HEK293 (cell line): ENCODE results near the gene FAM83D.

Source experiments
- CTCF ChIA-PET: fragments of 350-600 bp; formaldehyde crosslinking; extraction: SDS; loops from one replicate; lab custom pipeline; 2021; ENCODE audit warnings: antibody characterized with exemption; lab: Yijun Ruan, JAX
- POLR2A ChIA-PET: fragments of 300-600 bp; formaldehyde crosslinking; extraction: SDS; loops from one replicate; lab custom pipeline; 2020; ENCODE audit warnings: antibody characterized with exemption, inconsistent platforms; lab: Yijun Ruan, JAX
- H3K27ac ChIP-seq: fragments of 200-500 bp; sonication (Bioruptor generic); 2 replicates; pipeline ENCODE4 v1.5.1; 2014; ENCODE audit warnings: low read depth, low read length, control low read depth, inconsistent platforms; ENCODE audit errors: extremely low read depth
- H3K36me3 ChIP-seq, 2 experiments: fragments of 200-500 bp in 1 of 2; sonication (Bioruptor generic) in 1 of 2; 1 replicate in 1 of 2; 2 replicates in 1 of 2; pipeline ENCODE4 v1.5.1; 2014 to 2017; ENCODE audit warnings: inconsistent platforms in 2 of 2, low read length in 2 of 2; ENCODE audit not compliant: control insufficient read depth in 2 of 2, insufficient read depth in 1 of 2
- H3K4me1 ChIP-seq: fragments of 200-500 bp; sonication (Bioruptor generic); 2 replicates; pipeline ENCODE4 v1.5.1; 2014; ENCODE audit warnings: mild to moderate bottlenecking, low read length, inconsistent platforms; ENCODE audit not compliant: control insufficient read depth, insufficient read depth
- H3K4me3 ChIP-seq: 2 replicates; pipeline ENCODE4 v1.5.1; 2011; ENCODE audit warnings: low read depth, mild to moderate bottlenecking, control low read depth, low read length, moderate library complexity
- H3K9me3 ChIP-seq: fragments of 200-500 bp; sonication (Bioruptor generic); 2 replicates; pipeline ENCODE4 v1.5.1; 2014; ENCODE audit warnings: low read depth, low read length, inconsistent platforms; ENCODE audit not compliant: control insufficient read depth, insufficient read depth
- GLIS1 ChIP-seq: fragments of 450-650 bp; formaldehyde crosslinking; IDR thresholded peaks from 2 replicates; pipeline ENCODE4 v1.5.1; 2016; ENCODE audit warnings: missing biosample characterization, missing genetic modification characterization
- HOXC10 ChIP-seq: sonication (generic); formaldehyde crosslinking; IDR thresholded peaks from 2 replicates; pipeline ENCODE4 v1.8.1; 2023; ENCODE audit warnings: mild to moderate bottlenecking, missing genetic modification reagents
- KLF9 ChIP-seq: fragments of 450-650 bp; formaldehyde crosslinking; IDR thresholded peaks from 2 replicates; pipeline ENCODE4 v1.5.1; 2016; ENCODE audit warnings: missing biosample characterization, missing genetic modification characterization, low read depth
- OSR2 ChIP-seq: fragments of 450-650 bp; formaldehyde crosslinking; IDR thresholded peaks from 2 replicates; pipeline ENCODE4 v1.5.1; 2016; ENCODE audit warnings: missing biosample characterization, missing genetic modification characterization
- PRDM6 ChIP-seq: fragments of 450-650 bp; formaldehyde crosslinking; IDR thresholded peaks from 2 replicates; pipeline ENCODE4 v1.5.1; 2017; ENCODE audit warnings: missing biosample characterization, missing genetic modification characterization
- WT1 ChIP-seq: fragments of 450-650 bp; formaldehyde crosslinking; IDR thresholded peaks from 2 replicates; pipeline ENCODE4 v1.5.1; 2016; ENCODE audit warnings: missing biosample characterization, missing genetic modification characterization
- ZBTB8A ChIP-seq: fragments of 450-650 bp; formaldehyde crosslinking; IDR thresholded peaks from 2 replicates; pipeline ENCODE4 v1.5.1; 2016; ENCODE audit warnings: missing biosample characterization, missing genetic modification characterization
- ZFP3 ChIP-seq: fragments of 450-650 bp; formaldehyde crosslinking; IDR thresholded peaks from 2 replicates; pipeline ENCODE4 v1.5.1; 2016; ENCODE audit warnings: low read depth, missing biosample characterization, missing genetic modification characterization
- ZNF157 ChIP-seq: fragments of 450-650 bp; formaldehyde crosslinking; IDR thresholded peaks from 2 replicates; pipeline ENCODE4 v1.5.1; 2016; ENCODE audit warnings: missing biosample characterization, missing genetic modification characterization
- ZNF211 ChIP-seq: fragments of 450-650 bp; formaldehyde crosslinking; IDR thresholded peaks from 2 replicates; pipeline ENCODE4 v1.5.1; 2016; ENCODE audit warnings: low read depth, missing biosample characterization, missing genetic modification characterization
- ZNF366 ChIP-seq: fragments of 450-650 bp; formaldehyde crosslinking; conservative IDR thresholded peaks from 2 replicates; pipeline ENCODE4 v1.5.1; 2016; ENCODE audit warnings: missing biosample characterization, missing genetic modification characterization
- ZNF404 ChIP-seq: fragments of 450-650 bp; formaldehyde crosslinking; IDR thresholded peaks from 2 replicates; pipeline ENCODE4 v1.5.1; 2017; ENCODE audit warnings: missing biosample characterization, missing genetic modification characterization
- ZNF585B ChIP-seq: fragments of 450-650 bp; formaldehyde crosslinking; IDR thresholded peaks from 2 replicates; pipeline ENCODE4 v1.5.1; 2016; ENCODE audit warnings: missing biosample characterization, missing genetic modification characterization

Gene FAM83D

GRCh38 chr20:38902601-38903000 is 23.6 kb upstream of the FAM83D start:
- no peaks in the 10 kb centered on the region for H3K4me1 ChIP-seq
- H3K36me3 ChIP-seq = no peaks in the 10 kb centered on the region
- POLR2A ChIA-PET = no interaction called here
- CTCF ChIA-PET = interaction anchor here (1.2 kb wide), 1 partner anchor 10 kb away, joined by 4 read pairs; no protein-coding TSS in a partner anchor
- H3K4me3 ChIP-seq = no peak overlapping the region
- TF ChIP-seq ZNF585B (tag by site-specific recombination) (no peak), ZNF157 (tag by site-specific recombination) (no peak), ZNF404 (tag by site-specific recombination) (no peak)
- no peak overlapping the region for H3K27ac ChIP-seq
- no peaks in the 10 kb centered on the region for H3K9me3 ChIP-seq

GRCh38 chr20:38903335-38903734 is 22.9 kb upstream of the FAM83D start:
- ChIA-PET CTCF (interaction anchor here (1.1 kb wide), 1 partner anchor 11 kb away, joined by 3 read pairs; no protein-coding TSS in a partner anchor), POLR2A (no interaction called here)
- Histone ChIP-seq H3K4me1 (no peaks in the 10 kb centered on the region), H3K4me3 (no peak overlapping the region), H3K9me3 (no peaks in the 10 kb centered on the region), H3K27ac (no peak overlapping the region), H3K36me3 (no peaks in the 10 kb centered on the region)
- TF ChIP-seq OSR2 (tag by site-specific recombination) (no peak), ZNF366 (tag by site-specific recombination) (peak; percentile 94), WT1 (tag by site-specific recombination) (no peak)

GRCh38 chr20:38905375-38905774 is 20.8 kb upstream of the FAM83D start:
- TF ChIP-seq ZNF211 (no peak), HOXC10 (CRISPR knock-in tag) (no peak)
- H3K4me3 ChIP-seq = no peak overlapping the region
- no peaks in the 10 kb centered on the region for H3K36me3 ChIP-seq
- CTCF ChIA-PET = no interaction called here
- no peaks in the 10 kb centered on the region for H3K9me3 ChIP-seq
- no peaks in the 10 kb centered on the region for H3K4me1 ChIP-seq
- H3K27ac ChIP-seq = no peak overlapping the region
- POLR2A ChIA-PET = no interaction called here

- Histone ChIP-seq H3K4me1 (no peaks in the 10 kb centered on the region), H3K9me3 (no peaks in the 10 kb centered on the region), H3K27ac (no peak overlapping the region), H3K36me3 (no peaks in the 10 kb centered on the region), H3K4me3 (no peak overlapping the region)
- no peak for TF ChIP-seq PRDM6 (tag by site-specific recombination)
- no peak for TF ChIP-seq ZFP3 (tag by site-specific recombination)
- no peak for TF ChIP-seq KLF9
- no peak for TF ChIP-seq GLIS1 (tag by site-specific recombination)
- CTCF ChIA-PET = interaction anchor here (0.6 to 2.0 kb wide), 4 partner anchors 13 to 248 kb away, joined by 3 to 6 read pairs (median 3); no protein-coding TSS in a partner anchor
- POLR2A ChIA-PET = interaction anchor here (1.5 kb wide), 1 partner anchor 18 kb away, joined by 4 read pairs; the partner anchor contains the start of gene FAM83D
Observed at GRCh38 chr20:38907918-38908677, 18.1 kb upstream of the FAM83D start.

GRCh38 chr20:38915355-38915754 is 10.9 kb upstream of the FAM83D start:
- Histone ChIP-seq H3K4me3 (no peak overlapping the region), H3K27ac (no peak overlapping the region), H3K36me3 (no peaks in the 10 kb centered on the region), H3K9me3 (no peaks in the 10 kb centered on the region), H3K4me1 (no peaks in the 10 kb centered on the region)
- ChIA-PET CTCF (no interaction called here), POLR2A (no interaction called here)
- TF ChIP-seq ZBTB8A (tag by site-specific recombination) = no peak
